ENCODE data around the gene IFNA8.

DNA sequence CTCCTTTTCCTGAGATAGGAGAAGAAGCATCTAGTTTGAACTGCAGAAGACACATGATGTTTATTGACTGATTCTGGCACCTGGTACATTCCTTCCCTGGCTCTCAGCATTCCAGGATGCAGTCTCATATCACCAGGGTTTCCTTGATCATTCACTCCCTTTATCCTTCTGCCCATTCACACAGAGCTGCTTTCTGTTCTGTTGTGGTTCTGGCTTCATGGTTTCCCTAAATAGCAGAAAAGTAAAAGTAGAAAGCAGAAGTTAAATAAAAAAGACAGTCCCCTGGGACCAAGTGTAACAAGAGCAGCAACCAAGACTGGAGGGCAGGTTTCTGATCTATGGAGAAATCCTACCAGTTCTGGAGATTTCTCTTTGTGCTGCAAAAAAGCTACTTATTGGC lies 3.2 kb downstream of the IFNA8 start:
- TF ChIP-seq, protein P1, sequence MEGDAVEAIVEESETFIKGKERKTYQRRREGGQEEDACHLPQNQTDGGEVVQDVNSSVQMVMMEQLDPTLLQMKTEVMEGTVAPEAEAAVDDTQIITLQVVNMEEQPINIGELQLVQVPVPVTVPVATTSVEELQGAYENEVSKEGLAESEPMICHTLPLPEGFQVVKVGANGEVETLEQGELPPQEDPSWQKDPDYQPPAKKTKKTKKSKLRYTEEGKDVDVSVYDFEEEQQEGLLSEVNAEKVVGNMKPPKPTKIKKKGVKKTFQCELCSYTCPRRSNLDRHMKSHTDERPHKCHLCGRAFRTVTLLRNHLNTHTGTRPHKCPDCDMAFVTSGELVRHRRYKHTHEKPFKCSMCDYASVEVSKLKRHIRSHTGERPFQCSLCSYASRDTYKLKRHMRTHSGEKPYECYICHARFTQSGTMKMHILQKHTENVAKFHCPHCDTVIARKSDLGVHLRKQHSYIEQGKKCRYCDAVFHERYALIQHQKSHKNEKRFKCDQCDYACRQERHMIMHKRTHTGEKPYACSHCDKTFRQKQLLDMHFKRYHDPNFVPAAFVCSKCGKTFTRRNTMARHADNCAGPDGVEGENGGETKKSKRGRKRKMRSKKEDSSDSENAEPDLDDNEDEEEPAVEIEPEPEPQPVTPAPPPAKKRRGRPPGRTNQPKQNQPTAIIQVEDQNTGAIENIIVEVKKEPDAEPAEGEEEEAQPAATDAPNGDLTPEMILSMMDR (IDR thresholded peaks at IDR 0.05; ENCODE audit: low read depth, low read length), result no peak
- TF ChIP-seq EZH2phosphoT487 (IDR thresholded peaks at IDR 0.05; ENCODE audit: low read depth), result no peak

Data from OCI-LY3 (cell line).